B cell (primary cell): ENCODE results near the gene MAP3K9.

Experiments
- CTCF ChIP-seq: fragments of 200-600 bp; IDR thresholded peaks from one replicate; pipeline ENCODE4 v1.8.0; 2022; ENCODE audit warnings: antibody characterized with exemption, mild to moderate bottlenecking
- EZH2 ChIP-seq: IDR thresholded peaks from 2 replicates; pipeline ENCODE4 v1.6.1; 2012; ENCODE audit warnings: borderline replicate concordance, low read depth, mild to moderate bottlenecking, moderate library complexity, low read length; ENCODE audit not compliant: insufficient read depth, poor library complexity, severe bottlenecking

GRCh38 chr14:70833884-70834283 lies 24.6 kb upstream of the MAP3K9 start:
- TF ChIP-seq EZH2 (no peak), CTCF (no peak)
